Bronchial epithelial cell (primary cell): ENCODE measurements around the gene FHIT. TPM values are rescaled to one million over a fixed set of nuclear protein-coding genes. Genes with fewer than 3 reads are reported as not detected.

Experiments
- DNase-seq: peaks from one replicate; pipeline ENCODE4 v3.0.0-alpha.2; 2010; ENCODE audit warnings: low read depth
- FAIRE-seq: peaks from 2 replicates; lab custom pipeline; 2011; peaks lifted over from hg19 to GRCh38; lab: Jason Lieb, UNC
- H3K27me3 ChIP-seq: 2 replicates; pipeline ENCODE4 v1.5.1; 2011; ENCODE audit warnings: low read length; ENCODE audit not compliant: control insufficient read depth, insufficient read depth
- H3K36me3 ChIP-seq: 2 replicates; pipeline ENCODE4 v1.5.1; 2011; ENCODE audit warnings: low read length; ENCODE audit not compliant: control insufficient read depth, insufficient read depth
- H3K4me3 ChIP-seq: 2 replicates; pipeline ENCODE4 v1.5.1; 2011; ENCODE audit warnings: mild to moderate bottlenecking, low read depth, low read length, control low read depth
- total RNA-seq: library from RNA; depleted of rRNA; stranded (reverse); fragments of >200 nt; gene quantifications from 2 replicates; pipeline ENCODE4 v1.2.1, GENCODE V29; 2014
- TF ChIP-seq, protein P1 (sequence below): IDR thresholded peaks from 2 replicates; pipeline ENCODE4 v1.5.1; 2011; ENCODE audit warnings: mild to moderate bottlenecking, moderate library complexity, low read length, control low read depth, inconsistent platforms; ENCODE audit not compliant: insufficient read depth, severe bottlenecking

Gene FHIT
- total RNA-seq, 1 donor from 2014 or later: 1.6 TPM

DNA sequence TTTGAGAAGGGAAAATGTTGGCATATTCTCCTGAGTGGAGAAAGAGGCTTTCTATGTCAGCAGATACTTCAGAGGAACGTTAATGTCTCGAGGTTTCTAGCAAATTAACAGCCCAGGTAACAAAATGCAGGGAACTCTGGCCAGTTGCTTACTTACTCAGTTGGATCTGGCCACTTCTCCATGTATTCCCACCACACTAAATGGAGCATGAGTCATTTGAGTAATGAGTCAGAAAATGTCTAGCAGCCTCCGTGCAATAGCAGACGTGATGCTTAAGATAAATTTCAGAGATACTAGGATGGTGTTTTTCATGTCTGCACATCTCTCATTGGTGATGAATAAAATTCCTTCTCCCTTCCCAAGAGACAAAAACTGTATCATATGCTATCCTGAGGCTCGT lies 671.5 kb downstream of the FHIT start:
- H3K4me3 ChIP-seq: no peak overlapping the region
- peaks cover 3% of the 10 kb centered on the region for H3K27me3 ChIP-seq
- peak; percentile 94 for DNase-seq
- no peak for FAIRE-seq
- H3K36me3 ChIP-seq: no peaks in the 10 kb centered on the region
- TF ChIP-seq, protein P1, sequence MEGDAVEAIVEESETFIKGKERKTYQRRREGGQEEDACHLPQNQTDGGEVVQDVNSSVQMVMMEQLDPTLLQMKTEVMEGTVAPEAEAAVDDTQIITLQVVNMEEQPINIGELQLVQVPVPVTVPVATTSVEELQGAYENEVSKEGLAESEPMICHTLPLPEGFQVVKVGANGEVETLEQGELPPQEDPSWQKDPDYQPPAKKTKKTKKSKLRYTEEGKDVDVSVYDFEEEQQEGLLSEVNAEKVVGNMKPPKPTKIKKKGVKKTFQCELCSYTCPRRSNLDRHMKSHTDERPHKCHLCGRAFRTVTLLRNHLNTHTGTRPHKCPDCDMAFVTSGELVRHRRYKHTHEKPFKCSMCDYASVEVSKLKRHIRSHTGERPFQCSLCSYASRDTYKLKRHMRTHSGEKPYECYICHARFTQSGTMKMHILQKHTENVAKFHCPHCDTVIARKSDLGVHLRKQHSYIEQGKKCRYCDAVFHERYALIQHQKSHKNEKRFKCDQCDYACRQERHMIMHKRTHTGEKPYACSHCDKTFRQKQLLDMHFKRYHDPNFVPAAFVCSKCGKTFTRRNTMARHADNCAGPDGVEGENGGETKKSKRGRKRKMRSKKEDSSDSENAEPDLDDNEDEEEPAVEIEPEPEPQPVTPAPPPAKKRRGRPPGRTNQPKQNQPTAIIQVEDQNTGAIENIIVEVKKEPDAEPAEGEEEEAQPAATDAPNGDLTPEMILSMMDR: no peak

DNA sequence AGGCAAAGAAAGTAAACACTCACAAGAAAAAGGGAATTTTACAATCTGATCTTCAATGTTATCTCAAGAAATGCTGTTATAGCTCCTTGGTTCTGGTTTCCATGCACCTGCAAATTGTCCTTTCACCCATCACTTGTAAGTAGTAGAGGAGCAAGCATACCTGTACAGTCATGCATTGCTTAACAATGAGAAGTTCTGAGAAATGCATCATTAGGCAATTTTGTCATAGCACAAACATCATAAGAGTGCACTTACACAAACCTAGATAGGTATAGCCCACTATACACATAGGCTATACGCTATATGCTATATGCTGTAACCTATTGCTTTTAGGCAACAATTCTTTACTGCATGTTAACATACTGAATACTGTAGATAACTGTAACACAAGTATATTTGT lies 672.3 kb downstream of the FHIT start:
- Histone ChIP-seq H3K36me3 (no peaks in the 10 kb centered on the region), H3K27me3 (peaks cover 3% of the 10 kb centered on the region), H3K4me3 (no peak overlapping the region)
- FAIRE-seq: no peak
- DNase-seq: peak; percentile 93
- TF ChIP-seq, protein P1: no peak

DNA sequence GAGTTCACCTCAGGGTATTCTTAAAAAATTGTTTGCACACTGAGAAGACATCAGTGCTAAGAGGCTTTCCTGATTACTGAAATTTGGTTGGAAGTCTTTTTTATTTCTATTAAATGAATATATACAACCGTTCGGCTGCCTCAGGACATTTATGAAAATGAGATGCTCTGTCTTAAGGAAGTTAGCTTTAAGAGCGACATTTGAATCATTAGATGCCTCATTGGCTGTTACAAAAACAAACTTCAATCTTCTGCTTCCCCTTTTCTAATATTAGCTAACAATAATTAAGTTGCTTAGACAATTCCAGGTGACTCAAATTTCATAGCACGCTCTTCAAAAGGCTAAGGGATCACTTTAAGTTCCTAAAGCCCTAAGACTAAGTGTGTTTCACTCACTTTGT lies 673.7 kb downstream of the FHIT start:
- H3K4me3 ChIP-seq: no peak overlapping the region
- H3K36me3 ChIP-seq: no peaks in the 10 kb centered on the region
- DNase-seq: no peak
- no peak for FAIRE-seq
- TF ChIP-seq, protein P1: no peak
- peaks cover 3% of the 10 kb centered on the region for H3K27me3 ChIP-seq

DNA sequence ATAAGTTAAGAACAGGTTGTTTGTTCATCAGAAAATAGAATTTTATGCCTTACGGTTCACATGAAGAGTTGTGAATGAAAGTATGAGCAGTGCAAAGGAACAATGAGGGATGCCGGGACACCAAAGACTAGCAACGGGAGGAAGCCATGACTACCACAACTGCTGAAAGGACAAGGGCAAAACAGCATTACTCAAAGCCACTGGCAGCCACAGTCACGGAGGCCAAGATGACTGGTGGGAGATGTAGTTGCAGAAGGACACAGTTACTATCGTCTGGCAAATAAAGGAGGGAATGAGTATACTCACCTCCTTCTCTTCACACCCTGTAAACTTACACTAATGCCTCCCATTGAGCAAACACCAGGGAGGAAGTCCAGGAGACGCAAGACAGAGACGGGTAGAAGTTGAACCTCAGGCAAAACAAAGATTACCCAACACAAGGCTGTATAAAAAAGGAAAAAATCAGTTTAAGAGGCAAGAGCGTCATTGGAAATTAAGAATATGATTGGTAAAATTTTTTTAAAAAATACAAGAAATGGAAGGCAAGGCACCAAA lies 675.5 kb downstream of the FHIT start:
- peaks cover 3% of the 10 kb centered on the region for H3K27me3 ChIP-seq
- TF ChIP-seq, protein P1: no peak
- no peaks in the 10 kb centered on the region for H3K36me3 ChIP-seq
- no peak for DNase-seq
- no peak for FAIRE-seq
- H3K4me3 ChIP-seq: no peak overlapping the region

DNA sequence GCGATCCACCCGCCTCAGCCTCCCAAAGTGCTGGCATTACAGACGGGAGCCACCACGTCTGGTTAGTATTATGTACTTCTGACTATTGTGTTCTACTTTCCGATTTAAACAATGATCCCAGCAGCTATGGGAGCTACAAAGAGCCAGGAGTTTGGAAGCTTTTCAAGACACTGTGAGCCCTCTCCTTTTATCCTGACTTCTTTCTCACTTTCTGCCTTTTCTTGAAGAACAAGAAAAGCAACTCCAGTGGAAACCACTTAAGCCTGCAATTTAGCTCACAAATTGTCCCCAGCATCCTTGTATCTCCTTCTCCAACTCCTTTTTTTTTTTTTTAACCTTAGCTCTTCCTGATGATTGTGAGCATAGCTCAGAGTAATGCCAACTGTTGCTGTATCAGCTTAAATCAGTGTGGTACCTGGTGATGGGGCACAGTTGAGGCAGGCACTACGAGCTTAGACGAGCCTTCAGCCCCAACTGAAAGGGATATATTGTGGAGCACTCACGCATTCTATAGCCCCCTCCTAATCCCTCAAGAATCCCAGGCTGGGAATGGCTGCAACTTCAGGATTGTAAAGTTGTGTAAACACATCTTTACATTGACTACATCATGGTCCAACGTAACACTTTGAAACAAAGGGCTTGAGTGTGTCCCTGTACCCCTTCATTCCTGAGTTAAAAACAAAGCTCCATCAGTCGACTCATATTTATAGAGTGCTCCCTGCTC lies 677.0 kb downstream of the FHIT start:
- TF ChIP-seq, protein P1: no peak
- H3K27me3 ChIP-seq: peaks cover 3% of the 10 kb centered on the region
- H3K4me3 ChIP-seq: no peak overlapping the region
- no peaks in the 10 kb centered on the region for H3K36me3 ChIP-seq
- FAIRE-seq (no peak), DNase-seq (no peak)

DNA sequence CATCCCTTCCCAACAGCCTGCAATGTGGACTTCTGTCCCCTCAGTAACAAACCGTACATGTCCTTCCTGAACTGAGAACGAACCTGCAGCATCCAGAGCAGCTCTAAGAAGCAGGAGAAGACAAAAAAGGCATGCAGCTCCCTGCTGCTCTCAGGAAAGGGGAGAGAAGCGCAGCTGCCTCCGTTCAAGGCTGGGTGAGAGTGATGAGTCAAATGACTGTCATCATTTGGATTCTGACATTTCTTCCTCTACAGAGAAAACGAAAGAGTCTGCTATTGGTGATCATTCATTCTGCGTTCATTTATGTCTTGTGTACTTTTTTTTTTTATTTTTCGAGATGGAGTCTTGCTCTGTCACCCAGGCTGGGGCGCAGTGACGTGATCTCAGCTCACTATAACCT lies 677.8 kb downstream of the FHIT start:
- no peak for FAIRE-seq
- Histone ChIP-seq H3K4me3 (no peak overlapping the region), H3K27me3 (peaks cover 3% of the 10 kb centered on the region), H3K36me3 (no peaks in the 10 kb centered on the region)
- TF ChIP-seq, protein P1: no peak
- DNase-seq: peak; percentile 67
